AG08396 (cell line): Measurements from ENCODE around the gene HIBCH.
"Not testable (repeated sequence)": the region's sequence is repeated elsewhere in the genome, so short reads cannot be mapped to it uniquely, and the experiment has no call there.

Experiments
- DNase-seq: peaks from one replicate; pipeline ENCODE4 v3.0.0; 2012; ENCODE audit warnings: low spot score, mixed read lengths

The HIBCH gene

DNA sequence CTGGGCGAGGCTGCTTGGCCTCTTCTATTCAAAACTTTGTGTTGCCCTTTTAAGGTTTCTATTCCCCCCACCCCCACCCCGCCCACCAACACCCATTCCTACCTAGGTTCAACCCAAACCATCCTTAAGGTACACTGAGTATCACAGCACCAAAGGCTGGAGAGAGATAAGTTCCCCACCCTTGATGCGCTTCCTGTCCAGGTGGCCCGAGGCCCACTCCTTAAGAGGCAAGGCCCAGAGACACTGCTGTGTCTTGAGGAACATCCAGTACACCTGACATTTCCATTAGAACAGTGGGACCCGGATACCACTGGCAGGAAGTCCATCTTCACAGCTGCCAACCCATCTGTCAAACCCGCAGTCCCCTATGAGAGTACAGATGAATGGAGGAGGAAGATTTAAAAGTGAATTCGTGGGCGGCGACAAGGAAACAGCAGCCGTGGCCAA, 23.5 kb upstream of the HIBCH start:
- no peak for DNase-seq

DNA sequence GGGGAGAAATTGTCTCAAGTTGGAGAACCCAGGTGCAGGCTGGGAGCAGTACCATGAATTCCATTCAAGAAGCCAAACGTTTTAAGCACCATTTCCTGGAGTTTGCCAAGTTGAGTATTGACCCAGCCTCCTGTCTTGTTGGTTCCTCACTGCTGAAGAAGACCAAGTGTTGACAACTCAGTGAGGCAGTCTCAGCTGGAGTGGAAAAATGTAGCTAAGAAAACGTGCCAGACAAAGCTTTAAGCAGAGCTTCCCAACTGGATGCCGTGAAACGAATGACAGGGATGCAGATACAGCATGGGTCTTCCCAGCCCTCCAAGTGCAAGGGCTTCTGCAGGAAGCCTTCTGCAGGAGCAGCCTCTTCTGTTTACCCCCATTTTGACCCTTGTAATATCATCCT, 23.0 kb upstream of the HIBCH start:
- DNase-seq, result no peak

DNA sequence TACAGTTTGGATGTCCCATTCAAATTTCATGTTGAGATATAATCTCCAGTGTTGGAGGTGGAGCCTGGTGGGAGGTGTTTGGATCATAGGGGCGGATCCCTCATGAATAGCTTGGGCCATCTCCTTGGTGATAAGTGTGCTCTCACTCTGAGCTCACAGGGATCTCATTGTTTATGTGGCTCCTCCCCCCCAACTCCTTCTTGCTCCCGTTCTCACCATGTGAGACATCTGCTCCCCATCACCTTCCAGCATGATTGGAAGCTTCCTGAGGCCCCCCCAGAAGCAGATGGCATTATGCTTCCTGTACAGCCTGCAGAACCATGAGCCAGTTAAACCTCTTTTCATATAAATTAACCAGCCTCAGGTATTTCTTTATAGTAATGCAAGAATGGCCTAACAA, 20.7 kb upstream of the HIBCH start:
- no peak for DNase-seq

GRCh38 chr2:190339394-190339793, 19.8 kb upstream of the HIBCH start:
- no peak for DNase-seq

- no peak for DNase-seq
Measured at GRCh38 chr2:190338453-190338852, 18.8 kb upstream of the HIBCH start.

DNA sequence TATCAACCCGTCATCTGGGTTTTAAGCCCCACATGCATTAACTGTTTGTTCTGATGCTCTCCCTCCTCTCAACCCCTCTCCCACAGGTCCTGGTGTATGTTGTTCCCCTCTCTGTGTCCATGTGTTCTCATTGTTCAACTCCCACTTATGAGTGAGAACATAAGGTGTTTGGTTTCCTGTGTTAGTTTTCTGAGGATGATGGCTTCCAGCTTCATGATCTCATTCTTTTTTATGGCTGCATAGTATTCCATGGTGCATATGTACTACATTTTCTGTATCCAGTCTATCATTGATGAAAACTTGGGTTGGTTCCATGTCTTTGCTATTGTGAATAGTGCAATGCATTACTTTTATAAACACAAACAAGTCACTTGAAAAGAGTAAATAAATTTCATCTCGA, 16.8 kb upstream of the HIBCH start:
- no peak for DNase-seq

DNA sequence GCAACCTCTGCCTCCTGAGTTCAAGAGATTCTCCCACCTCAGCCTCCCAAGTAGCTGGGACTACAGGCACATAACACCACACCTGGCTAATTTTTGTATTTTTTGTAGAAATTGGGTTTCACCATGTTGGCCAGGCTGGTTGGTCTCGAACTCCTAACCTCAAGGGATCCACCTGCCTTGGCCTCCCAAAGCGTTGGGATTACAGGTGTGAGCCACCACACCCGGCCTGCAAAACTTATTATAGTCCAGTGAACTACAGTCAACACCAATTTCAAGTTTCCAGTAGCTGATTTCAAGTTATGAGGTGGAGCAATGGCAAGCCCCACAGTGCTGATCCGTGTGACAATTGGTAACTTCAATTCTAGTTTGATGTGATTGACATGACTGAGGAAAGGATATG, 16.0 kb upstream of the HIBCH start:
- DNase-seq, result not testable (repeated sequence)

DNA sequence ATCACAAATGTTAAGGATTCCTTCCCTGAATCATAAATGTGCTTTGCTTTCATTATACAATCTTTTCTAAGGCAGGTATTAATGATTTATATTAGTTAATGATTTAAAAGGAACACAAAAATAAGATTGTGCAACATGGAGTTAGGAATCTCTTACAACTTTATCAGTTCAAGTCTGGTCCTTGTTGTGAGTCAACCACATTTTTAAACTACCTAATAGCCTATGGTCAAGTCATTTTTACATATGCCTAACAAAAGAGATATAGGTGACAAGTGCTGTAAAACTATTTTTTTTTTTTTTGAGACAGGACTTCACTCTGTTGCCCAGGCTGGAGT, 15.6 kb upstream of the HIBCH start:
- DNase-seq, result no peak

DNA sequence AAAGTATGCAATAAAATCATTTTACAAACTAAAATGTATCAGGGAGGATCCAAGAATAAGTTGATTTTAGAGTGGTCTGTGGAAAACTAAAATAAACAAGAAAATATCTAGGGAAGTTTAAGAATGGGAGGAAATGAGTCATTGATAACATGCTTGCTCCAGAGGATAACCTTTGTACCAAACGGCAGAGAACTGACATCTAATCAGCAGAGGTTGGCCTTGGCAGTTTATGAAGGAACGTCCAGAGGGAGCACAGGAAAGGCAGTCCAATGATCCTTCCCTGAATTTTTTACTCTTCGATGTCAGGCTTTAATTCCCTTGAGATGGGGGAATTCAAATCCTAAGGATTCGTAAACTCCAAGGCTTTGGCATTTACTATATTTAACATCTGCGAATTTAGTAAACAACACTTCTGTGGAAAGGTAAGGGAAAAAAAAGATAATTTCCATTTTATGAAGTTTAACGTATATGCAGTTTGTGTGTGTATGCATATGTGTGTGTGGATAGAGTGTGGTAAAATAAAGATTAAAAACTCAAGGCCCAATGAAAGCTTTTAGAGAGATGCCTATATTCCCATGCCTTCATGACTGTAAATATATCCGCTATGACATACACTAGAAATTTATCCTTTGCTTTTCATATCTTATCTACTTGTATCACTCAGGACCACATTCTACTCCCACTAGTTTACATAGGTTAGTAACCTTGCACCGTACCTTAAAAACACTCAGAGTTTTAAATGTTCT, 15.0 kb upstream of the HIBCH start:
- DNase-seq, result no peak

- no peak for DNase-seq
Measured at GRCh38 chr2:190333928-190334327, 14.3 kb upstream of the HIBCH start.

DNA sequence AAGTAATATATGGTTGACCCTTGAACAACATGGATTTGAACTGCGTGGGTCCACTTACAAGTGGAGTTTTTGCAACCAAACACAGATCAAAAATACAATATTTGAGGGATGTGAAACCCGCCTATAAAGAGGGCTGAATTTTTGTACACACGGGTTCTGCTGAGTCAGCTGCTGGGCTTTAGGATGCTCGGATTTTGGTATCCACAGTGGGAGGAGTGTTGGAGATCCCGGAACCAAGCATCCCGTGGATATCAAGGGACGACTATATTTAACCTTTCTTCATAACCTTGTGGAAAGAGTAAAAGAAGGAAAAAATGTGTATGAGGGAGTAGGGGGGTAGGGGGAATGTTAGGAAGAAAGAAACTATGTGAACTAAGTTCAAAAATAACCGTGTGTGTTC, 13.8 kb upstream of the HIBCH start:
- no peak for DNase-seq

- no peak for DNase-seq
Measured at GRCh38 chr2:190328573-190329147, 9.0 kb upstream of the HIBCH start.

GRCh38 chr2:190327867-190328572, 8.4 kb upstream of the HIBCH start:
- DNase-seq, result no peak

- no peak for DNase-seq
Measured at GRCh38 chr2:190325588-190325987, 6.0 kb upstream of the HIBCH start.

GRCh38 chr2:190323406-190323805, 3.8 kb upstream of the HIBCH start:
- DNase-seq, result no peak

DNA sequence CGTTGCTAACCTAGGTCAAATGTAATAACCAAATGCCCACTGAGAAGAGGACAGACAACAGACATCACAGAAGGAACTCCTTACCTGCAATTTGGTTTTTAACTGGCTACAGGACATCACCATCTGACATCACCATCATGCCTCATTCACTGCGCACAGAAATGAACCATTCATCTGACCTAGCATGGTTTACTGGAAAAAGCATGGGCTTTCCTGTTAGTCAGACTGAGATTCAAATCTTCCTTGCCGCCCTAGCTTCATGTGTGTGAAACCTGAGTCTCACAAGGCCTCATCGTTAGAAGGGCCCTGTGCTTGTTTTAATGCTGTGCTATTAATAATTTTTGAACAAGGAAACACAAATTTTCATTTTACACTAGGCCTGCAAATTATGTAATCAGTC, 1.1 kb upstream of the HIBCH start:
- no peak for DNase-seq

GRCh38 chr2:190318931-190319554, 583 bp downstream of the HIBCH start:
- DNase-seq, result no peak

- DNase-seq, result no peak
Measured at GRCh38 chr2:190318514-190318913, 1.1 kb downstream of the HIBCH start.

DNA sequence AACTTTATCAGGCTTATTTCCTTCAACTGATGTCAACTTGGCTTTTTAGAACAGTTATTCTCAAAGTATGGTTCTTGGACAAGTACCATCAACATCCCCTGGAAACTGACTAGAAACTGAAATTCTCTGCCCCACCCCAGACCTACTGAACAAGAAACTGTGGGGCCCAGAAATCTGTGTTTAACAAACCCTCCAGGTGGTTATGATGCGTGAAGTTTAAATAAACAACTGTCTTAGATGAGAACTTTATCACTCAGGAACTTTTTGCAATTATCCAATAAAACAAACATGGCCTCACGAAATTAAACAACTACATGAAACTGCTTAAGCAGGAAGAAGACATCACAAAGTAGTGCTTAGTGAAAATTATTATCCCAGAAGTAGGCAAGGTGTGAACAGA, 4.4 kb downstream of the HIBCH start:
- no peak for DNase-seq

DNA sequence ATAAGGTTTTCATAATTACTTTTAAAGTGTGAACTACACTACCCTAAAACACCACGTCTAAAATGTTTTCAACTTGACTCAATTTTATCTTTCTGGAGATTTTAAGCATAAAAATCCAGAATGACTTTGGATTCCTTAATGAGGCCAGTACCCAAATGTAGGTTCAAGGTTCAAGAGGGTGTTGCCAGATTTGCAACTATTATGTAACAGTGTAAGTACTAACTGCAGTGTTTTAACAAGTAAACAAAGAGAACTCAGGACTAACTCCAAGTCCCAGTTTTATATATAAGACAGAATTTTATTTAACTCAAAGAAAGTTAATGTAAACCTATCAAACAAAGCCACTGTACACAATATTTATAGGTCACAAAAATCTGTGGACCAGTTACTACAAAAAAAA, 5.7 kb downstream of the HIBCH start:
- no peak for DNase-seq

DNA sequence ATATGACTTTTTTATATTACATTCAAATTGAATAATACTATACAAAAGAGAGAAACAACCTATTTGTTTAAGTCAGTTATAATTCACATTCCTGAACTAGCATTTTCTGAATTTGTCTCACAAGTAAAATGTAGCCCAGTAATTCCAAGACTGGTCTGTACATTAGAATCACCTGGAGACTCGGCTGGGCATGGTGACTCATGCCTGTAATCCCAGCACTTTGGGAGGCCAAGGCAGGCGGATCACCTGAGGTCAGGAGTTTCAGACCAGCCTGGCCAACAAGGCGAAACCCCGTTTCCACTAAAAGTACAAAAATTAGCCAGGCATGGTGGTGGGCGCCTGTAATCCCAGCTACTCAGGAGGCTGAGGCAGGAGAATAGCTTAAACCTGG, 7.0 kb downstream of the HIBCH start:
- DNase-seq, result not testable (repeated sequence)

GRCh38 chr2:190311893-190312634, 7.6 kb downstream of the HIBCH start:
- DNase-seq, result no peak
